Endothelial cell of hepatic sinusoid (primary cell): ENCODE results near the gene TSHR.

Experiments used
- in situ Hi-C: cut with HindIII; loops from 2 replicates; pipeline ENCODE4 v1.10.0; 2017; ENCODE audit warnings: low sequenced_read_pairs

The TSHR gene

GRCh38 chr14:81127785-81128184, 172.4 kb downstream of the TSHR start:
- in situ Hi-C loops, result no loop called here

DNA sequence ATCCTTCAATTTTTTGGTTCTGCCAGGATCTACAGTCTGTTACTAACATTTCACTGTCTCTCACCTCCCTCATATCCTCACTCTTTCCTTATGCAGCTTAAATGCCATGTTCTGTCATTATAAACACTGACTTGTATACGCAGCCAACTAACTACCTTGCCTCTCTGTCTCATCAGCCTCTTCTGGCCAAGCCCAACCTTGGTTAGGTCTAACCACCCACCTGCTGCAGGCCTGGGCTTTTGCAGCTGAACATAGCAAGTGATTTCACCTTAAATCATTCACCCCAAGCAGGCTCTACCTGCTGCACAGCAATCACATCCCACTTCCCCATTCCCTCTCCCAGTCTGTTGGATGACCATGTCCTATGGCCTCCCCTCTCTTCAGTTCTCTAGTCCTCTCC, 173.8 kb downstream of the TSHR start:
- in situ Hi-C loops, result no loop called here

- in situ Hi-C loops, result no loop called here
These were observed 177.0 kb downstream of the TSHR start for GRCh38 chr14:81132468-81132867.

DNA sequence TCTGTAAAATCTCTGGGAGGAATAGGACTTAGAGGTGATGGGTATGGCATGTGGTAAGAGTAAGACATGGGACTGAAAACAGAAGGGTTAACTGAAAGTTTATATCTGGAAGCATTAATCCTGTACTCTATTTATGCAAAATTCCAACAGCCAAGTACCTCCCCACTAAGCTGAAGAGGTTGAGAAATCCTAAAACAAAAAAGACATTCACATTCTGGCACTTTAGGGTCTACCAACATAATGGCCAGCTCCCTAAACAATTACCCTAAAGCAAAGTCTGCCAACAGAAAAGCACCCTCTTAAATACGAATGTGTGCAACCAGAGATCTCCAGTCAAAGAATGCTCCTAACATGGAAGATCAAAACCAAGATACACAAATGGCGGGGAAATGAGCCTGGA, 178.0 kb downstream of the TSHR start:
- in situ Hi-C loops, result no loop called here

DNA sequence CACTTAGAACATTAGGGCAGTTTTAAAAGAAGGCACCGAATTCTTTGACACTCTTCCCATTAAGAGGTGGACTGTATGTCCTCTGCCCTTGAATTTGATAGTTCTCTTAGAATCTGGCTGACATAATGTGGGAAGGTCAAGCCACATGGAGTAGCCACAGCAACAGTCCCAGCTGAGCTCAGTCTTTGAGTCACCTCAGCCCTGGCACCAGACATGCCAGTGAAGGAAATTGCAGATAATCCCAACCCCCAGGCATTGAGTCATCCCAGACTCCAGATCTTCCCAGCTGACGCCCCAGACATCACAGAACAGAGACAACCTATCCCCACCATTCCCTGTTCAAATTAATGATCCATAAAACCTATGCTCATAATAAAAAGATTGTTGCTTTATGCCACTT, 181.9 kb downstream of the TSHR start:
- in situ Hi-C loops, result no loop called here

DNA sequence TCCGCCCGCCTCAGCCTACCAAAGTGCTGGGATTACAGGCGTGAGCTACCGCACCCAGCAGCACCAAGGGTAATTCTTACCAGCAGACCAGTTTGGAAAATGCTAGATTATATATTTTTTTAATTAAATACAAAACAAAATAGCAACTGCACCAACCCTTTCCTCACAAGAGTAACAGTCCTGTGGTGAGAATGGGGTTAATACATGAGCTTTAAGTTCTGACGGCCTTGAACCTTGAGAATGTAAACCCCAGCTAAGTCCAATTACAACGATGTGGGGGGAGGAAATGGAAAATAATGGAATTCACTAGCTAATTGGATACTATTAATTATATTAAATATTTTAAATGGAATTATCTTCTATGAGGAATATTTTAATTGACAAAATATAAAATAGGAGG, 183.0 kb downstream of the TSHR start:
- in situ Hi-C loops, result no loop called here

GRCh38 chr14:81141426-81141825, 186.0 kb downstream of the TSHR start:
- in situ Hi-C loops, result no loop called here

DNA sequence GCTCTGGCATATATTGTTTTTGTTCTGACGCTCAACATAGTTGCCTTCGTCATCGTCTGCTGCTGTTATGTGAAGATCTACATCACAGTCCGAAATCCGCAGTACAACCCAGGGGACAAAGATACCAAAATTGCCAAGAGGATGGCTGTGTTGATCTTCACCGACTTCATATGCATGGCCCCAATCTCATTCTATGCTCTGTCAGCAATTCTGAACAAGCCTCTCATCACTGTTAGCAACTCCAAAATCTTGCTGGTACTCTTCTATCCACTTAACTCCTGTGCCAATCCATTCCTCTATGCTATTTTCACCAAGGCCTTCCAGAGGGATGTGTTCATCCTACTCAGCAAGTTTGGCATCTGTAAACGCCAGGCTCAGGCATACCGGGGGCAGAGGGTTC, 188.4 kb downstream of the TSHR start:
- in situ Hi-C loops, result no loop called here

GRCh38 chr14:81144824-81145603, 189.6 kb downstream of the TSHR start:
- in situ Hi-C loops, result no loop called here

- in situ Hi-C loops, result no loop called here
These were observed 191.9 kb downstream of the TSHR start for GRCh38 chr14:81147140-81147897.

DNA sequence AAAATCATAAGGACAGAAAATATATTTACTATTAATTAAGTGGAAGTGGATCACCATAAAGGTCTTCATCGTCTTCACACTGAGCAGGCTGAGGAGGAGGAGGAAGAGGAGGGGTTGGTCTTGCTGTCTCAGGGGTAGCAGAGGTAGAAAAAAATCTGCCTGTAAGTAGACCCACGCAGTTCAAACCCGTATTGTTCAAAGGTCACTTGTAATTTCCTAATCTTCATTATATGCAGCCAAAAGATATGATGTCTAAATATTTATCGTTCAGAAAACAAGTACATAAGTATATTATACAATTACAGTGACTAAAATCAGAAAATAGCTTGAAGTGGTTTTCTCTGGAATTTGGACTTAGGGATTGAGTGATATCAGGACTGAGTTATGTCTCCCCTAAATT, 193.2 kb downstream of the TSHR start:
- in situ Hi-C loops, result no loop called here

DNA sequence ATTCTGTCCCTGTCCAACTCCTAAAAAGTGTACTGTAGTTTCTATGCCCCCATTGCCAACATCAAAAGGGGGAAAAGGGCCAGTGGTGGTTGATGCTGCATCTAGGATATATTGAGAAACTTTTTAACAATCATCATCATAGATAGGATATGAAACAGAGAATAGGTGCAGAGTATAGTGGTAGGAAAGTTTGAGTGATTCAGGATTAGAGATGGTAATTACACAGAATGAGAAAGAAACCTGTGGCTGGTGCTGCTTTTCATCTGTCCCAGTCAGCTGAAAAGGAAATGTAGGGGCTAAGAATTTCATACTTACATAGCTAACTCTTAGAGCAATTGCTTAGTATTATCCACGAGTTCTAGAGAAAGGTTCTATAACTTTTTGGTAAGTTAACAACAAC, 197.8 kb downstream of the TSHR start:
- in situ Hi-C loops, result loop anchor here (25.0 kb wide), 1 partner anchor 166 kb away; no protein-coding TSS in a partner anchor

- in situ Hi-C loops, result loop anchor here (25.0 kb wide), 1 partner anchor 170 kb away; no protein-coding TSS in a partner anchor
These were observed 202.0 kb downstream of the TSHR start for GRCh38 chr14:81157431-81157830.

GRCh38 chr14:81161088-81161487, 205.7 kb downstream of the TSHR start:
- in situ Hi-C loops, result loop anchor here (25.0 kb wide), 1 partner anchor 174 kb away; no protein-coding TSS in a partner anchor

- in situ Hi-C loops, result loop anchor here (25.0 kb wide), 1 partner anchor 174 kb away; no protein-coding TSS in a partner anchor
These were observed 206.3 kb downstream of the TSHR start for GRCh38 chr14:81161749-81162148.

- in situ Hi-C loops, result loop anchor here (25.0 kb wide), 1 partner anchor 176 kb away; no protein-coding TSS in a partner anchor
These were observed 207.5 kb downstream of the TSHR start for GRCh38 chr14:81162941-81163340.

GRCh38 chr14:81164167-81164774, 208.8 kb downstream of the TSHR start:
- in situ Hi-C loops, result loop anchor here (25.0 kb wide), 1 partner anchor 177 kb away; no protein-coding TSS in a partner anchor

GRCh38 chr14:81165188-81165587, 209.8 kb downstream of the TSHR start:
- in situ Hi-C loops, result loop anchor here (5.0 to 25.0 kb wide), 2 partner anchors 47 to 178 kb away; no protein-coding TSS in a partner anchor

- in situ Hi-C loops, result loop anchor here (5.0 to 25.0 kb wide), 2 partner anchors 46 to 179 kb away; no protein-coding TSS in a partner anchor
These were observed 210.7 kb downstream of the TSHR start for GRCh38 chr14:81166121-81166520.

GRCh38 chr14:81169267-81169666, 213.8 kb downstream of the TSHR start:
- in situ Hi-C loops, result loop anchor here (5.0 to 25.0 kb wide), 2 partner anchors 43 to 182 kb away; no protein-coding TSS in a partner anchor

- in situ Hi-C loops, result loop anchor here (5.0 to 25.0 kb wide), 2 partner anchors 43 to 182 kb away; no protein-coding TSS in a partner anchor
These were observed 214.3 kb downstream of the TSHR start for GRCh38 chr14:81169711-81170103.
